Stimulated activated CD8-positive, alpha-beta memory T cell treated with anti-CD3 and anti-CD28 coated beads, Interleukin-2, amount 100 ng/mL, for 1 hour (primary cell): ENCODE results near the gene GLI2.

Source experiments
- DNase-seq, 2 donors: peaks; one replicate each; pipeline ENCODE4 v3.0.0-alpha.2; 2020; ENCODE audit warnings: low read depth in 2 of 2

GLI2 gene

DNA sequence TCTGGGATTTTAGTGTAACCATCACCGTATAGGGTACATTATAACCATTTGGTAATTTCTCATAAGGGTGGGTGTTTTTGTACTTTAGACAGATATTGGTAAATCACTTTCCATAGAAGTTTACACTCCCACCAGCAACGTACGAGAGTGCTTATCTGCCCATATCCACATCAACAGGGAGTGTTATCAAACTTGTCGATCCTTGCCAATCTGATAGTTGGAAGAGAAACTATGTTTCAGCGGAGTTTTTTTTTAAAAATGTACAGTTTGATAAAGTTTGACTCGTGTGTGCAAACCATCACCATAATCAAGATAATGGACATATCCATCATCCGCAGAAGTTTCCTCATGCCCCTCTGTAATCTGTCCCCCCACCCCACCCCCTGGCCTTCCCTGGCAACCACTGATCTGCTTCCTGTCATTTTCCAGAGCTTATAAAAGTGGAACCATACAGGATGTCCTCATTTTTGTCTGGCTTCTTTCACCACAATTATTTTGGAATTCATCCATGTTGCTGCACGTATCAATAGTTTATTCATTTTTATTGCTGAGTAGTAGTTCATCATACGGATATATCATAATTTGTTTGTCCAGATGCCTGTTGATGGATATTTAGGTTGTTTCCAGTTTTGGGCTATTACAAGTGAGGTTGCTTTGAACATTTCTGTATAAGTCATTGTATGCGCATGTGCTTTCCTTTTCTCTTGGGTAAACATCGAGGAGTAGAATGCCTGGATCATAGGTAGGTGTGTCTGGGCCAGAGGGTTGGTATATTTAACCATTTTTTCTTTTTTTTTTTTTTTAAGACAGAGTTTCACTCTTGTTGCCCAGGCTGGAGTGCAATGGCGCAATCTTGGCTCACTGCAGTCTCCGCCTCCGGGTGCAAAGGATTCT, 18.6 kb downstream of the GLI2 start:
- no peak for DNase-seq

- DNase-seq: no peak
These were observed 22.8 kb downstream of the GLI2 start for GRCh38 chr2:120758181-120759144.

- no peak for DNase-seq
These were observed 24.1 kb downstream of the GLI2 start for GRCh38 chr2:120759543-120760331.

- DNase-seq: no peak
These were observed 24.9 kb downstream of the GLI2 start for GRCh38 chr2:120760446-120761135.

DNA sequence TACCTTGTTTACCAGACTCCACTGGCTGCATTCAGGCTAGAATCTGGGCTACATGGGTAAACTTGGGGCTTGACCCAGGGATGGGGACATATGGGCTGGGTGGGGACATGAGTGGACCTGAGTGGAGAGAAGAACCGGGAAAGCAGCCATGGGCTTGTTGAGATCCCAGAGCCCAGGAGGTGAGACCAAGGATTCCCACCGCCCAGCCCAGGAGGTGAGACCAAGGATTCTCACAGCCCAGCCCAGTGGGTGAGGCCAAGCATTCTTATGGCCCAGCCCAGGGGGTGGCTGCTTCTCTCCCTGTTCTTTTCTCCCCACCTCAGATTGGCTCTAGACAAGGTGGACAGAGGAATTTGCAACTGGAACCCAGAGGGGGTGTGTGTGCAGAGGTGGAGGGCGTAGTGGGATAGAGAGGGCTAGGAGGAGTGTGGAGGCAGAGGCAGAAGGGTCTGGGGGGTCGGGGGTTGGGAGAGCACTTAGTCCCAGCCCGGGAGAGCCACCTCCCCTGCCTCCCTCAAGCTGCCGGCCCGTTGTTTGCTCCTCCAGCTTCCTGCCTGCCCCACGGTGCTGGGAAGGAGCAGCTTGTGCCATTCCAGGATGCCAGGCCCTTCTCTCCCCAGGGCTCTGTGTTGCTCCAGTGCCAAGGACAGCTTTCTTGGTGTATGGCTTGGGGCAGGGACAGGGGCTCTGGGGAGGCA, 25.6 kb downstream of the GLI2 start:
- no peak for DNase-seq

DNA sequence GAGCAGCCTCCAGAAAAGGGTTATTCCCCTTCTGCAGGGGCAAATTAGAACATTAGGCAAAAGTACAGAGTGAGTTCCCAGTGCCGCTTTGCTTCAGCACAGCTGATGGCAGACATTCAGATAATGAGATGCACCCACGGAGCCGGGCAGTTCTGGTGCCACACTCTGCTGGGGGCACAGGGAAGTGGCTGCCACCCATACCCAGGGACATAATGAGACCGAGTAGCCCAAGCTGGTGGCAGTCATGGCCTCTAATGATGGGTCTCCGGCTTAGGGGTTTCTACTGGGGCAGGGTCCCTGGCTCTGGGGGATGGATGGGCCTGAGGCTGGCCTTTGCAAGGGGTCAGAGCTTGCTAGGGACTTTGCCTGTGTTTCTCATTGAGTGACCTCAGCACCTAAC, 26.2 kb downstream of the GLI2 start:
- no peak for DNase-seq

DNA sequence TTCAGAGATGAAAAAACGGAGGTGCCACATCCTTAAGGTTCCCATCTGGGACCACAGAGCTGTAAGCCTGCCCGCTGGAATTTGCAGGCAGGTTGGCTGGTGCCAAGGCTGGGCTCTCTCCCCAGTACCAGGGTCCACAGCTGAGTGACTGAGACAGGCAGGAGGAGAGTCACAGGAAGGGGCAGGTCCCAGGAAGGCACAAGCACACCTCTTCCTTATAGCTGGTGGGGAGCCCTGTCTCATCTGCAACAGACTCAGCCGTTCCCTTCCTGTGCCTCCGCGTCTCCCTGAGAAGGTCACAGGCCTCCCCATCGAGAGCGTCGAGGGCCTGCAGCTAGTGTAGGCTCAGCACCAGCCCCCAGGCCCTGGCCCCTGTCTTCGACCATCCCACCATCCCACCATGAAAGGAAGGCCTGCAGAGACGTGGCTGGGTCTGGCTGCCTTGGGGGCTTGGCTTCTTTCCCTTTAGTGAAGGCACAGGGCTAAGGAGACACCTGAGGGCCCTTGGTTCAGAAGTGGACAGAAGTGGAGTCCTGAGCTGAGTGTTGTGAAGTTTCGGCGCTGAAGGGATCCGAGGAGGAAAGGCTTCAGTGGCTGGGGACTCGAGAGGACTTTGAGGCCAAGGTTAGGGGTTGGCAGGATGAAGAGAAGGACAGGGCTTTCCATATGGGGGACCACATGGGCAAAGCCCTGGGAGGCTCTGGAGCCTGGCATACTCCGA, 26.8 kb downstream of the GLI2 start:
- DNase-seq: no peak

DNA sequence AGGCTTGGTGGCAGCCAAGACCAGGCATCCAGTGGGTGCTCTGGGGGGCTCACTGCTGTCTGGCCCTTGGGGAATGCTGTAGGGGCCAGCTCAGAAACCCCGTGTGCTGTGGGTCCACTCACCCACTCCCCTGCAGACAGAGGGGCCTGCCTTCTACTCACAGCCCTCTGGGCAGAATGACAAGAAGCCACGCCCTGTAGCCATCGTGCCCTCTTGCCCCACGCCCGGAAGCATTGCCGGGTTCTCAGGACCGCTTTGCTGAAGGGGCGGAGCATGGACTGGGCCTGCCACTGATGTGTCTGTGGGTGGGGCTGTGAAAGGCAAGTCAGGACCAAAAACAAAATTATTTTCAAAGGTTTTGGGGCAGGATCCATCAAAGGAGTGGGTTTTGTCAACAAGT, 27.8 kb downstream of the GLI2 start:
- DNase-seq: no peak

- DNase-seq: no peak
These were observed 28.3 kb downstream of the GLI2 start for GRCh38 chr2:120763931-120764330.

DNA sequence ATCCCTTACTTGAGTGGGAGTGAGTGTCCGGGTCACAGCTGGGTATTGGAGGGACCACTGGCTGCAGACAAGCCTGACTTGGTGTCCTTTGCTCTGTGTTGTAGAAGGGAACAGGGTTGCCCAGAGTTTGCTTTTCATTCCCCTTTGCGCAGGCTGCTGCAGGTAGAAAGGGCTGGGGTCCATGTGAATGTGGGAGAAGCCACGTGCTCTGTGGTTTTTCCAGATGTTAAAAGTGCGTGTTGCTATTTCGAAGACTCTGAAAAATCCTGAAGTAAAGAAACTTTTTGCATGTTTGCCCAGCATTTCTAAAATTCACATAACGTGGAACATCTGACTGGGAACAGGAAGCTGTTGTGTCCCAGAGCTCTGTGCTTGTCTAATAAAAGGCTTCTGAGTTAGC, 28.8 kb downstream of the GLI2 start:
- no peak for DNase-seq

DNA sequence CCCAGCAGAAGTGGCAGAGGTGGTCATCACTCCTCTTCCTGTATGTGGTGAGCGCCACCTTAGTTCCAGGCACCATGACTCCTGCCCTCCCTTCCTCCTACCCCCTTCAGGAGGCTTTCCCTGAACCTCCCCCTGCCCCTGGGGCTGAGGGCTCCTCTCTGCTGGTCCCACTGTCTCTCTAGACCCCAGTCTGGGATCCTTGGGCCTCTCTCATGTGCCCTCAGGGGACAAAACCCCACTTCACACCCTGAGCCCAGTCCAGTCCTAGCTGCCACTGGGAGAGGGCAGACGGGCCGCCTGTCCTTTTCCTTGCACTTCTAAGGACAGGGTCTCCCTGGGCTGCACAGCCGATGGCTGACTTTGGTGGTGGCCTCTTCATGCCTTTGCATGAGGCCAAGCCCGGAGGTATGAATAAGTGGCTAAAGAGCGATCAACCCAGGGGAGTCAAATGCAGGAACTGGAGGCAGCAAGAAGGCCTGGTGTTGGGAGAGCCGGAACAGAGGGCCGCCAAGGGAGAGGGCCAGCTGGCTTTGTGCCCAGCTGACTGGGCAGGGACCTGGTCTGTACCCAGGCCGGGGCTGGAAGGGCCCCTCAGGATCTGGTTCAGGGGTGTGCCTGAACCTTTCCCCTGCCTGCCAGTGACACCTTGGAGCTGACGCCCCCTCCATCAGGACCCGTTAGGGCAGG, 29.5 kb downstream of the GLI2 start:
- no peak for DNase-seq

- DNase-seq: no peak
These were observed 30.2 kb downstream of the GLI2 start for GRCh38 chr2:120765678-120766469.

DNA sequence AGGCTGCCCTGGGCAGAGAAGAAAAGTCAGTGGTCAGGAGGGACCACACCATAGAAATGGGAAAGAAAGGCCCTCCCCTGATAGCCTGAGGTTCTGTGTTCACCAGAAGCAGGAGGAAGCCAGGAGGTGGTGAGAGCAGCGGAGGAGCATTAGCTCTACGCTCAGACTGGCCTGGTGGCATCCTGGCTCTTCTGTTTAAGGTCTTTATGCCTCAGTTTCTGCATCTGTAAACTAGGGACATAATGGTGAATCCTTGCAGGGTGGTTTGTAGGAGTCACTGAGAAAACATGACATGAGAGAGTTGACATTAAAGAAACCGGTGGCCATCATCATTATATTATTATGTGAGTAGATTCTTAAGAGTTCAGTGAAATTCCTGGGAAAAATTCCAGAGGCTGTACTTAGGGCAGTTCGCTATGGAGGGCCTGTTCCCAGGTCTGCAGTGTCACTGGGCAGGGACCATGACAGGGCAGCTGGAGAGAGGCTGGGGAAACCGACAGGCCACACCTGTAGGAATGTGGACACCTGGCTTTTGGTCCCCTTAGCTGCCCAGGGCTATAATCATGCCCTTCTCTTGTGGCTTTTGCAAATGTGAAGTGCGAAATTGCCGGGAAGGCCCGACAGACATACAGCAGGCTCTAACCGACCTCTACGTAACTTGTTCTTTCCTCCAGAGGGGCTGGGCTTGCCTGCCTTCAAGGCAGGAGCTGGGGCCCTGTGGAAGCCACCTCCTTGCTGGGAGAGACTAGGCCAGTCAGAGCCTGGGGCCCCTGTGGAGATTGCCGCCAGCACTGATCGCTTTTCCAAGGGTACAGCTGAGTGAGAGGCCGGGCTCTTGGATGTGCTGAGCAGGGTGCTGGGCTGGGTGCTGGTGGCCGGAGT, 31.0 kb downstream of the GLI2 start:
- DNase-seq: no peak

GRCh38 chr2:120767486-120768005, 31.9 kb downstream of the GLI2 start:
- no peak for DNase-seq

DNA sequence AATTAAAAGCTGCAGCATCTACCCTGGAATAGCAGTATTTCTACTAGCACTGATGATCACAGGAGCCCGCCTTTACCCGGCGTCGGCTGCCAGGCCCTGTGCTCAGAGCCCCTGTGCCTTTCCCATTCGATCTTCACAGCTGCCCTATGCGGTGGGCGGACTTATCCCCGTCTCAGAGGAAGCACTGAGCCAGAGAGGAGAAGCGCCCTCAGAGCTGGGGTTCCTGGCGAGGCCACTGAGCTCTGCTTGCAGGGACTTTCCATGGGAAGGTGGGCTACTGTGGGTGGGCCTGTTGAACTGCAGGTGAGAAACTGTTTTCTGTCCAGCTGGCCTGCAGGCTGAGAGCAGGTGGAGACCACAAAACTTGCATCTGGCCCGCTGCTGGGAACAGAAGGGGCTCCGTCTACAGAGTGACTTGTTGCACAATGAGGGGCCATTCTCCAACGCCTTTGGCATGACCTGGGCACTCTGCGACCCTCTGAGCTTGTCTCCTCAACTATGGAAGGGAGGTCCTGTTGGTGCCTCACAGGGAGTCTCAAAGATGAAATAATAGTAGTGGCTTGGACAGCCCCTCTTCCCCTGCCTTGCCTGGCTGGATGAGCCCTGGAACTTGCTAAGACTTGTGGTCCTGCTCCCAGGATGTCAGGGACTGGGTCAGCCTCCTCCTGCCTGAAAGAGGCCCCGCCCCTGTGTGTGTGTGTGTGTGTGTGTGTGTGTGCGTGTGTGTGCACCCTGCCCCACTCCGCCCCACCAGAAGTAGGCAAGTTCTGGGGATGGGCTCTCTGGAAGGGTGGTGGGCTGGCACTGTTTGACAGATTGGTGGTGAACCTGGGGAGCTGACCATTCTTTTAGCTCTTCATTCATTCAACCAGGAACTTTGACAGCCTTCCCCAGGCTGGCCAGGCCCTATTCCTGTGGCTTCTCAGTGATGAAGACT, 32.7 kb downstream of the GLI2 start:
- DNase-seq: no peak
